ENCODE measurements around the gene NMU. TPM values are rescaled to one million over a fixed set of nuclear protein-coding genes. Genes with fewer than 3 reads are reported as not detected.

NMU gene
- total and polyA plus RNA-seq, 10 of the 15 experiments (the other 5 are each of a cell fraction or from before 2014, with no cell fraction given), result 0.33 TPM; not detected in 9

DNA sequence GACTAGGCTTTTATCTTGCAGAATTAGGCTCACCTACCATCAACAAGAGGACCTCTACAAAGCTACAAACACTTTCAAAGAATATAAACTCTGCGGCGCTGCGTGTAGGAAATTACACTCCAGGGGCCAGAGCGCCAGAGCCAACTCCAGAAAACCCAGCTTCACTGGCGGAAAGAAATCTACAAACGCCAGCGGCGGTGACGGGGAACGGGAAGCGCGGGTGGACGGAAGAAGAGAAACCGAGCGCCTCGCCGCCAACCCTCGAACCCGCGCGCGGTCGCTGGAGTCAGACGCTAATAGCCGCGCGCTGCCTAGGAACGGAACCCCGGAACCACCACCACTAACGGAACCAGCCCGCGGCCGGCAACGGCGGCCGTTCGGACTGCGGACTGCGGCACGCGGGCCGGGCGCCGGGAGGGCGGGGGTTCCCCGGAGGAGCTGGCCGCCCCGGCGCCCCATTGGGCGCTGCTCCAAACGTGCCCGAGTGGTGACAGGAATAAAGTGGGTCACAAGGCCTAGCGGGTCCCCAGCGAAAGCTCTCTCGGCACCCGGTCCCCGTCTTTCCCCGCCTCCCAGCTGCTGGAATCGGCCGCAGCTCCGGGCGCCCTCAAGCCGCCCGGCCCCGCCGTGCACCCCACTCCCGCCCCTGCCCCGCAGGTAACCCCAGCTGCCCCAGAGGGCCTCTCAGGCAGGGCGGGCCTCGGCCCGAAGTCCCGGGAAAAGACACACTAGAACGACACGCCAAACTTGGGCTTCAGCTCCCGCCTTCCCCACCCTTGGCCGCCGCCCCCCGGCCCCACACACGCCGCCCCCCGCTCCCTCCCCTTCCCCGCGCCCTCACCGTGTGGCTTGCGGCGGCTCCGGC, 90.2 kb downstream of the NMU start (continued):
- TF ChIP-seq NFXL1 (IDR thresholded peaks at IDR 0.05; ENCODE audit: borderline replicate concordance) (no peak), IKZF1 (conservative IDR thresholded peaks at IDR 0.05) (peak; percentile 86), YY1 (IDR thresholded peaks at IDR 0.05; ENCODE audit: low read depth, low read length) (peak; percentile 37; the same call in 1 of the 2 replicates), RBBP5 (conservative IDR thresholded peaks at IDR 0.05) (peak; percentile 63; the same call in 1 of the 2 replicates), NBN (IDR thresholded peaks at IDR 0.05) (peak; percentile 48; the same call in 1 of the 2 replicates), NR2F1 (conservative IDR thresholded peaks at IDR 0.05) (peak; percentile 56), TCF7 (IDR thresholded peaks at IDR 0.05; ENCODE audit: borderline replicate concordance) (no peak), BCLAF1 (IDR thresholded peaks at IDR 0.05) (no peak), NR2C2 (IDR thresholded peaks at IDR 0.05; ENCODE audit: borderline replicate concordance, control insufficient read depth, insufficient read length, low read depth) (no peak), IKZF2 (IDR thresholded peaks at IDR 0.05) (peak; percentile 41 to 54; a peak in 3 of 4 replicates), ZBTB40 (IDR thresholded peaks at IDR 0.05; ENCODE audit: borderline replicate concordance) (peak; percentile 81), SPI1 (IDR thresholded peaks at IDR 0.05; ENCODE audit: borderline replicate concordance, insufficient read depth, low read depth, low read length) (no peak), RUNX3 (IDR thresholded peaks at IDR 0.05; ENCODE audit: low read length) (peak; percentile 48; the same call in 1 of the 2 replicates), DPF2 (IDR thresholded peaks at IDR 0.05) (peak; percentile 81), BACH1 (IDR thresholded peaks at IDR 0.05; ENCODE audit: borderline replicate concordance) (peak; percentile 88; the same call in 1 of the 2 replicates), ZBTB33 (IDR thresholded peaks at IDR 0.05) (no peak), FOXM1 (IDR thresholded peaks at IDR 0.05; ENCODE audit: low read depth, low read length) (0 out of 2 replicates have a peak, but pooled peaks have one; percentile 32), RELA (IDR thresholded peaks at IDR 0.05; ENCODE audit: borderline replicate concordance, partially characterized antibody) (peak; percentile 58), EGR1 (IDR thresholded peaks at IDR 0.05; ENCODE audit: borderline replicate concordance in 1 of 2, low read depth in 2 of 2, low read length in 2 of 2) (peak in 1 of 2 experiments; percentile 1; a peak in 1 of 3 replicates), ZNF217 (IDR thresholded peaks at IDR 0.05) (peak; percentile 39; the same call in 1 of the 2 replicates), TBL1XR1 (IDR thresholded peaks at IDR 0.05; ENCODE audit: low read depth, low read length) (peak; percentile 39; the same call in 1 of the 2 replicates), TCF12 (IDR thresholded peaks at IDR 0.05; ENCODE audit: low read depth, low read length) (0 out of 2 replicates have a peak, but pooled peaks have one; percentile 8)

Data from GM12878 (cell line).